ENCODE measurements around the gene ENTPD1. TPM values are rescaled to one million over a fixed set of nuclear protein-coding genes. Genes with fewer than 3 reads are reported as not detected.

The ENTPD1 gene
- total RNA-seq, 4 donors from 2014 or later = 7.5 to 39.4 (median 22.2) TPM

DNA sequence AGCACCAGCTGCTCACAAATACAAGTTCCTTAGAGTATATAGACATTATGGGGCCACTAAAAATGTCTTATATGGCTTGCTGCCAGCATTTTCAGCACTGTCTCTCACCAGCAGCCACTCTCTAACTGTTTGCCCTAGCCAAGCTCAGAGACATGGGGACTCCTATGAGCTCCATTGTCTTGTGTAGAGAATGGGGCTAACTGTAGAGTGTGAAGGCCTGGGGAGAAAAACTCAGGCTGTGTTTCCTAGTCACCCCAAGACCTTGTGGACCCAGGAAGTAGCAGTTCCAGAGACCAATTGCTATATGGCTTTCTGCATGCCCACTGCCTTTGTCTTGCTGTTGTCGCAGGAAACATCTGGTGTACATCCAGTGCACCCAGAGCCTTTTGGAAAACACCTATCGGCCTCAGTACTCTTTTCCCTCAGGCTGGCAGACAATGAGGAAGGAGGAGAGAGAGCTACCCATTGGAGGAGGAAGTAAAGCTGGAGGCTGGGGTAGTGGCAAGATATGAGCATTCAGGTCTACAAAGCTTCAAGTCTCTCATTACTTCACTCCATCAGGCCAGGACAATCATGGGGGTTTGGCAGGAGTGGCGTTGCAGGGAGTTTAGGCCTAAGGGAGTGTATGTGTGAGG lies 28.4 kb downstream of the ENTPD1 start:
- DNase-seq (ENCODE audit: low spot score) = no peak
- TF ChIP-seq, protein P1, sequence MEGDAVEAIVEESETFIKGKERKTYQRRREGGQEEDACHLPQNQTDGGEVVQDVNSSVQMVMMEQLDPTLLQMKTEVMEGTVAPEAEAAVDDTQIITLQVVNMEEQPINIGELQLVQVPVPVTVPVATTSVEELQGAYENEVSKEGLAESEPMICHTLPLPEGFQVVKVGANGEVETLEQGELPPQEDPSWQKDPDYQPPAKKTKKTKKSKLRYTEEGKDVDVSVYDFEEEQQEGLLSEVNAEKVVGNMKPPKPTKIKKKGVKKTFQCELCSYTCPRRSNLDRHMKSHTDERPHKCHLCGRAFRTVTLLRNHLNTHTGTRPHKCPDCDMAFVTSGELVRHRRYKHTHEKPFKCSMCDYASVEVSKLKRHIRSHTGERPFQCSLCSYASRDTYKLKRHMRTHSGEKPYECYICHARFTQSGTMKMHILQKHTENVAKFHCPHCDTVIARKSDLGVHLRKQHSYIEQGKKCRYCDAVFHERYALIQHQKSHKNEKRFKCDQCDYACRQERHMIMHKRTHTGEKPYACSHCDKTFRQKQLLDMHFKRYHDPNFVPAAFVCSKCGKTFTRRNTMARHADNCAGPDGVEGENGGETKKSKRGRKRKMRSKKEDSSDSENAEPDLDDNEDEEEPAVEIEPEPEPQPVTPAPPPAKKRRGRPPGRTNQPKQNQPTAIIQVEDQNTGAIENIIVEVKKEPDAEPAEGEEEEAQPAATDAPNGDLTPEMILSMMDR (IDR thresholded peaks at IDR 0.05) = no peak
- ATAC-seq (ENCODE audit: low FRiP score) = no peak

DNA sequence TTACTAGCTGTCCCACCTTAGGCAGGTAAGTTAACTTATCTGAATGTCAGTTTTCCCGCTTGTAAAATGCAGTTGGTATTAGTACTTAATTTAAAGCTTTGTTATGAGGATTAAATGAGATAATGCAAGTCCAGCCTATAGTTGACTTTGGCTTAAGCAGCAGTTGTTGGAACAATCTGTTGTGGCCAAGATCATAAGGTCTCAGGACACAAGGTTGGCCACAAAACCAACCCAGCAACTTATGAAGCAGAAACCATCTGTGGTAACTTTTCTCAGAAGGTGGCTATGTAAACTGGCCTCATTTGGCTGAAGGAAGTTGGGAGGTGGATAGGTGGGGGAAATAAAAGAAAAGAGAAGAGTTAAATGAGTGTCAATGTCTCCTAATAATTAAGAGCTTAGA lies 29.4 kb downstream of the ENTPD1 start:
- DNase-seq (ENCODE audit: low spot score) = no peak
- no peak for ATAC-seq (ENCODE audit: low FRiP score)
- TF ChIP-seq, protein P1 (IDR thresholded peaks at IDR 0.05) = no peak

DNA sequence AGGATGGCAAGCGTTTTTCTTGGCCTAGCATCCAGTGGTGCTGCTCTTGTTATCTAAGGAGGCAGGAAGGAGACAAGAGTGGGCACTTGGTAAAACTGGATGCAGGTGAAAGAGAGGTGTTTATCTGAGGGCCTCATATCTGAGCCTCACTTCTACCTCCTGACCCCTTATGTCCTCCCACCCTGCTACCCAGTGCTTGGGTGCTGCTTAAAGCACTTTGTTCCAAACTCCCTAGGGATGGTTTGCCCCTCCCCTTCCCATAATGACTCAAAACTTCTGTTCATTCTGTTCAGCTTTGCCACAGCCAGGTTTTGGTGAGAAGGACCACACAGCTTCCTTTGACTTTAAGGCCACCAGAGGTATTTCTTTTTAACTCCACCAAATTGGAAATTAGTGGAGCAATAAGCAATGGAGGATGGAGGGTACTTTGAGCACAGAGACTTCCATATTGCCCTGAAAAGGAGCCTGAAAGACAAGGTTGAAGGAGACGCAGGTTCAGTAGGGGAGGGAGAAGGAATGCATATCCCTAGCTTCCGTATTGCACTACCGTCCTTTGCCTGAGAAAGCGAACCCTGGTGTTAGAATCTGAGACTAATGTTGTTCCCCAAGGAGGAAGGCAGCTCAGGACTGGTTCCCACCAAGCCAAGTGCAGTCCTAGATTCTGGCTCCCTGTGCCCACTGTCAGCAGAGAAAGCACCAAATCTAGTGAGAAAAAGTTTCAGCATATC lies 30.1 kb downstream of the ENTPD1 start:
- DNase-seq (ENCODE audit: low spot score) (no peak), ATAC-seq (ENCODE audit: low FRiP score) (no peak)
- TF ChIP-seq, protein P1 (IDR thresholded peaks at IDR 0.05) = no peak

DNA sequence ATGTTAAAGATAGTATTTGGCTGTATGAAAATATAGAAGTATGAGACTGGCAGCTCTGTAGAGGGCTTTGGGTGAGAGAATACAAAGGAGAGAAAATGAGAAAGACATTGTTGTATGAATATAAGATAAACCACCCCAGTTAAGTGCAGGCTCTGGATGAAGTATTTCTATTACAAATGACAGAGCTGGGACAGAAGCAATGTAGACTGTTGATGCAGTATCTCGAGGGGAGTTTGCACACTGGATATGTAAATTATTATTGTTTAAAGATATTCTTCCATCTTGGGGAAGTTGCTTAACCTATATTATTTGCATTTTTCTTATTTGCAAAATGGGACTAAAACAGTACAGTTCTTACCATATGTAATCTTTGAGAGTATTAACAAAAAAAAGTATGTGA lies 31.5 kb downstream of the ENTPD1 start:
- TF ChIP-seq, protein P1 (IDR thresholded peaks at IDR 0.05) = no peak
- ATAC-seq (ENCODE audit: low FRiP score) (no peak), DNase-seq (ENCODE audit: low spot score) (no peak)

DNA sequence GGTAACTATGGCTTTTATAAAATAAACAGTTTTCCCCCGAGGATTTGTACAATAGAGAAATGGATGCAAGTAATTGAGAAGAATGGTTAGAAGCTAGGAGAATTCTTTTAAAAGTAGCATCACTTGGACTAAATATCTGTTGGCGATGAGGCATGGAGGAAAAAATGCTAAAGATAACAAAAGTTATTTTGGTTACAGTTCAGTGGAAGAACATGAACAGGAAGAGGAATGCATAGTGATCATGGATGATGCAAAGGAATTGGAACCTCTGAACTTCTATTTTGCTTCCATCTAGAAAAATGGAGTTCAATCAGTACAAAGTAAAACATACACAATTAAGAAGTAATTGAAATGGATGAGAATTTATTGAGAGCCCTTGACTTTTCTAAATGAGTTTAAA lies 32.9 kb downstream of the ENTPD1 start:
- TF ChIP-seq, protein P1 (IDR thresholded peaks at IDR 0.05) = no peak
- DNase-seq (ENCODE audit: low spot score) = no peak
- no peak for ATAC-seq (ENCODE audit: low FRiP score)

DNA sequence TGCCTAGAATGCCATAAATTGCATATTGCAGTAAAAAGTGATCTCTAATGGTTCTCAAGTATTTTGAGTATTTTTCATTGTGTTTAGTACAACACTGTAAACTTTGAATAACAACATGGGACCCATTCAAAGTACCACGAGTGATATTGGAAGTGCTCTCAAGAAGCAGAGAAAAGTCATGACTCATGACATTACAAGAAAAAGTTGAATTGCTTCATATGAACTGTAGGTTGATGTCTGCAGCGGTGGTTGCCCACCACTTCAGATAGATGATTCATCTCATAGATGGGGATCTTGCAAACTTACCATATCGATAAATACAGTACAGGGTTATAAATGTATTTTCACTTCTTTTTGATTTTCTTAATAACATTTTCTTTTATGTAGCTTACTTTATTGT lies 33.9 kb downstream of the ENTPD1 start:
- no peak for ATAC-seq (ENCODE audit: low FRiP score)

More for the DNA sequence above, 33.9 kb downstream of the ENTPD1 start:
- no peak for DNase-seq (ENCODE audit: low spot score)
- TF ChIP-seq, protein P1 (IDR thresholded peaks at IDR 0.05) = no peak

Data from omental fat pad (tissue), 4 donors.